Loucy (cell line): Measurements from ENCODE around the gene IL33.

Experiments used
- H2AFZ ChIP-seq: fragments of 200-600 bp; sonication (generic); 2 replicates; pipeline ENCODE4 v1.6.0; 2016; ENCODE audit warnings: antibody characterized with exemption, mild to moderate bottlenecking, low read length, moderate library complexity
- H3F3A ChIP-seq: fragments of 200-600 bp; 2 replicates; pipeline ENCODE4 v1.6.0; 2016; ENCODE audit warnings: antibody characterized with exemption, low read depth, mild to moderate bottlenecking
- H3K27me3 ChIP-seq: fragments of 200-600 bp; sonication (generic); 2 replicates; pipeline ENCODE4 v1.6.1; 2014; ENCODE audit warnings: low read length, mild to moderate bottlenecking; ENCODE audit not compliant: insufficient read depth, poor library complexity, severe bottlenecking
- H3K36me3 ChIP-seq: fragments of 200-600 bp; sonication (generic); 2 replicates; pipeline ENCODE4 v1.6.1; 2016; ENCODE audit warnings: low read length; ENCODE audit not compliant: insufficient read depth
- H3K4me1 ChIP-seq: fragments of 200-600 bp; sonication (generic); 2 replicates; pipeline ENCODE4 v1.5.1; 2014; ENCODE audit warnings: low read length, mild to moderate bottlenecking; ENCODE audit not compliant: insufficient read depth, poor library complexity, severe bottlenecking
- H3K4me2 ChIP-seq: fragments of 200-600 bp; sonication (generic); 2 replicates; pipeline ENCODE4 v1.6.0; 2014; ENCODE audit warnings: antibody characterized with exemption, low read length, low read depth, mild to moderate bottlenecking; ENCODE audit not compliant: poor library complexity, severe bottlenecking
- H3K4me3 ChIP-seq: fragments of 200-600 bp; sonication (generic); 2 replicates; pipeline ENCODE4 v1.5.1; 2014; ENCODE audit warnings: low read length, mild to moderate bottlenecking, mixed read lengths; ENCODE audit not compliant: poor library complexity, severe bottlenecking
- H3K79me2 ChIP-seq: fragments of 200-600 bp; sonication (generic); 2 replicates; pipeline ENCODE4 v1.6.1; 2014; ENCODE audit warnings: low read length; ENCODE audit not compliant: insufficient read depth
- H3K9ac ChIP-seq: fragments of 200-600 bp; sonication (generic); 2 replicates; pipeline ENCODE4 v1.6.0; 2014; ENCODE audit warnings: mild to moderate bottlenecking, low read depth, low read length, moderate library complexity; ENCODE audit not compliant: poor library complexity, severe bottlenecking
- H3K9me2 ChIP-seq: fragments of 200-600 bp; sonication (generic); replicated peaks from 2 replicates; pipeline ENCODE4 v1.6.1; 2016; ENCODE audit warnings: low read depth, low read length, mixed read lengths
- H3K9me3 ChIP-seq: fragments of 200-600 bp; sonication (generic); 2 replicates; pipeline ENCODE4 v1.6.1; 2014; ENCODE audit warnings: mild to moderate bottlenecking, antibody characterized with exemption, low read length, low read depth; ENCODE audit not compliant: insufficient read depth
- H4K20me1 ChIP-seq: fragments of 200-600 bp; sonication (generic); 2 replicates; pipeline ENCODE4 v1.6.0; 2014; ENCODE audit warnings: antibody characterized with exemption, low read length, mild to moderate bottlenecking; ENCODE audit not compliant: insufficient read depth, poor library complexity, severe bottlenecking
- CTCF ChIP-seq: fragments of 200-600 bp; sonication (generic); conservative IDR thresholded peaks from 2 replicates; pipeline ENCODE4 v1.5.1; 2014; ENCODE audit warnings: mild to moderate bottlenecking, antibody characterized with exemption, low read length
- EZH2phosphoT487 ChIP-seq: fragments of 200-600 bp; IDR thresholded peaks from 2 replicates; pipeline ENCODE4 v1.6.1; 2018; ENCODE audit warnings: antibody characterized with exemption, mild to moderate bottlenecking, moderate library complexity, borderline replicate concordance

The IL33 gene

GRCh38 chr9:6305954-6306563, 90.5 kb downstream of the IL33 start:
- Histone ChIP-seq H3F3A (no peaks in the 10 kb centered on the region), H3K4me2 (no peak overlapping the region), H3K9ac (no peak overlapping the region), H3K4me1 (no peaks in the 10 kb centered on the region), H3K4me3 (no peak overlapping the region), H3K9me2 (no peaks in the 10 kb centered on the region), H3K79me2 (no peaks in the 10 kb centered on the region), H2AFZ (no peak overlapping the region), H3K36me3 (no peaks in the 10 kb centered on the region), H4K20me1 (no peaks in the 10 kb centered on the region), H3K9me3 (no peaks in the 10 kb centered on the region), H3K27me3 (no peaks in the 10 kb centered on the region)
- TF ChIP-seq CTCF (peak; percentile 73), EZH2phosphoT487 (no peak)
